ENCODE measurements around the gene ATP7A. TPM values are rescaled to one million over a fixed set of nuclear protein-coding genes. Genes with fewer than 3 reads are reported as not detected.

ATP7A gene
- total RNA-seq, 1 experiment from 2014 or later = 2.1 TPM

- Mint-ChIP-seq H3K27ac (no peak overlapping the region), H3K4me1 (peaks cover 4% of the 10 kb centered on the region in 2 experiments; a peak in 2 of 4 replicates), H3K27me3 (ENCODE audit: low read depth) (no peaks in the 10 kb centered on the region), H3K9me3 (peaks cover 42 to 50% of the 10 kb centered on the region in 2 experiments), H3K4me3 (no peak overlapping the region), H3K36me3 (ENCODE audit: insufficient read depth in 1 of 3, low read depth in 3 of 3) (peaks cover 0 to 13% (median 5%) of the 10 kb centered on the region in 3 experiments; a peak in 4 of 7 replicates)
- WGBS (ENCODE audit: extremely low coverage, insufficient read length, low lambda C conversion rate) = no CpG with 5 or more reads among the region's 1 CpG
- Histone ChIP-seq H3K9me3 (ENCODE audit: control insufficient read depth, low read depth, low read length) (peaks cover 13% of the 10 kb centered on the region), H3K23ac (ENCODE audit: insufficient read length, low read depth, low read length) (no peak overlapping the region), H4K8ac (replicated peaks; ENCODE audit: insufficient read length, low read depth, low read length) (no peak overlapping the region), H2BK20ac (ENCODE audit: low read depth, low read length, poor library complexity, severe bottlenecking) (no peak overlapping the region), H3K79me1 (ENCODE audit: insufficient read depth, low read depth, low read length, poor library complexity, severe bottlenecking) (no peaks in the 10 kb centered on the region), H3K4me2 (ENCODE audit: insufficient read depth, insufficient read length, low read length) (no peak overlapping the region), H3K4ac (ENCODE audit: low read depth, low read length) (no peak overlapping the region), H3T11ph (ENCODE audit: low read length) (no peak overlapping the region), H4K5ac (ENCODE audit: insufficient read length, low read depth, low read length) (no peak overlapping the region), H2BK120ac (ENCODE audit: low read depth, low read length, poor library complexity, severe bottlenecking) (no peak overlapping the region), H3K79me2 (ENCODE audit: insufficient read depth, low read length) (no peaks in the 10 kb centered on the region), H3K9ac (ENCODE audit: extremely low read depth, insufficient read length, low read length) (no peak overlapping the region), H2AFZ (ENCODE audit: low read length) (no peak overlapping the region), H3K56ac (ENCODE audit: insufficient read length, low read depth, low read length) (no peak overlapping the region), H2BK5ac (ENCODE audit: insufficient read length, low read length) (no peak overlapping the region), H3K14ac (ENCODE audit: insufficient read depth, low read length) (no peak overlapping the region), H3K4me1 (ENCODE audit: insufficient read depth, low read length) (no peaks in the 10 kb centered on the region), H2BK12ac (ENCODE audit: insufficient read length, low read depth, low read length) (no peak overlapping the region), H3K18ac (ENCODE audit: insufficient read length, low read depth, low read length) (no peak overlapping the region), H2BK15ac (ENCODE audit: low read depth, low read length) (no peak overlapping the region), H3K27me3 (ENCODE audit: insufficient read depth, low read length) (no peaks in the 10 kb centered on the region), H3K23me2 (ENCODE audit: insufficient read length, low read depth, low read length, poor library complexity, severe bottlenecking) (no peaks in the 10 kb centered on the region), H4K20me1 (ENCODE audit: control insufficient read depth, insufficient read depth, insufficient read length) (no peaks in the 10 kb centered on the region), H3K27ac (ENCODE audit: insufficient read length, low read depth, low read length) (no peak overlapping the region), H4K91ac (ENCODE audit: insufficient read length, low read depth, low read length) (no peak overlapping the region), H2AK5ac (ENCODE audit: insufficient read length, low read length) (no peak overlapping the region)
- no peak for TF ChIP-seq CTCF (conservative IDR thresholded peaks at IDR 0.05)
- no peak for DNase-seq
Measured at GRCh38 chrX:78042601-78043000, 132.1 kb downstream of the ATP7A start.
